ENCODE results near the gene STX8.

GRCh38 chr17:9532715-9533114 is 42.9 kb downstream of the STX8 start:
- TF ChIP-seq CTCF (IDR thresholded peaks at IDR 0.05) (no peak), ZFX (IDR thresholded peaks at IDR 0.05; ENCODE audit: borderline replicate concordance) (no peak)

All from 22Rv1 (cell line).